GM18502 (cell line): ENCODE data around the gene TRIM32.

Experiments used
- ATAC-seq: cut with Tn5 transposase; IDR thresholded peaks from one replicate; pipeline ENCODE4 v1.9.1; 2021; ENCODE audit warnings: mild to moderate bottlenecking; ENCODE audit not compliant: unreplicated experiment, poor library complexity

TRIM32 gene, protein sequence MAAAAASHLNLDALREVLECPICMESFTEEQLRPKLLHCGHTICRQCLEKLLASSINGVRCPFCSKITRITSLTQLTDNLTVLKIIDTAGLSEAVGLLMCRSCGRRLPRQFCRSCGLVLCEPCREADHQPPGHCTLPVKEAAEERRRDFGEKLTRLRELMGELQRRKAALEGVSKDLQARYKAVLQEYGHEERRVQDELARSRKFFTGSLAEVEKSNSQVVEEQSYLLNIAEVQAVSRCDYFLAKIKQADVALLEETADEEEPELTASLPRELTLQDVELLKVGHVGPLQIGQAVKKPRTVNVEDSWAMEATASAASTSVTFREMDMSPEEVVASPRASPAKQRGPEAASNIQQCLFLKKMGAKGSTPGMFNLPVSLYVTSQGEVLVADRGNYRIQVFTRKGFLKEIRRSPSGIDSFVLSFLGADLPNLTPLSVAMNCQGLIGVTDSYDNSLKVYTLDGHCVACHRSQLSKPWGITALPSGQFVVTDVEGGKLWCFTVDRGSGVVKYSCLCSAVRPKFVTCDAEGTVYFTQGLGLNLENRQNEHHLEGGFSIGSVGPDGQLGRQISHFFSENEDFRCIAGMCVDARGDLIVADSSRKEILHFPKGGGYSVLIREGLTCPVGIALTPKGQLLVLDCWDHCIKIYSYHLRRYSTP

DNA sequence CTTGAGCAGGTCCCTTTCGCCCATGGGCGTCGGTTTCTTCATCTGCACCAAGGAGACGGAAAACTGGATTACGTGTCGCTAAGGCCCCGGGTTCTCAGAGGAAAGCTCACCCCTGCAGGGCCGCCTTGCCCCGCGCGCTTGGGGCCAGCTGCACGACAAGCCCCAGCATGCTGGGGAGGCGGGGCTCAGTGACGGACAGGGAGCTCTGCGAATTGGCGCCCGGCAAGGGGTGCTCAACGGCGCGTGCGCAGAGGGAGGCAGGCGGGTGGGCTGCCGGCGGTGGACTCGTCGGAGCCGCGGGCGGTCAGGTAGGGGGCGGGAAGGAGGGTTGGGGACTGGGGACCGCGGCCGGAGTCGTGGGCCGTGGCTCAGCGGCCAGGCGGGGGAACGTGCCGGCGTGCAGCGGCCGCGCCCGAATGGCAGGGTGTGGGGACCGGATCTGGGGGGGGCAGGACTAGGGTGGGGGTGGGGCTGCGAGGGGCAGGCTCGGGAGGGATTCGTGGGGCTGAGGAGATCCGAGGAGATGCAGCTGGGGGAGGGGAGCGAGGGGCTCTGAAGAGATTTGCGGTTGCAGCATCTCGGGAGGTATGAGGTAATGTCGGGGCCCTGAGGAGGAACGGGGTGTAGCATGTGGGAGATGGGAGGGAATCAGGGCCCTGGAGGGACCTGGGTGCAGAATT is at the start of gene TRIM32:
TRIM32 (plus strand) TSS at position 232 of the 680 bp plus-strand sequence. CDS start 10,438 bp downstream, outside the sequence.
- ATAC-seq, result peak; percentile 99

DNA sequence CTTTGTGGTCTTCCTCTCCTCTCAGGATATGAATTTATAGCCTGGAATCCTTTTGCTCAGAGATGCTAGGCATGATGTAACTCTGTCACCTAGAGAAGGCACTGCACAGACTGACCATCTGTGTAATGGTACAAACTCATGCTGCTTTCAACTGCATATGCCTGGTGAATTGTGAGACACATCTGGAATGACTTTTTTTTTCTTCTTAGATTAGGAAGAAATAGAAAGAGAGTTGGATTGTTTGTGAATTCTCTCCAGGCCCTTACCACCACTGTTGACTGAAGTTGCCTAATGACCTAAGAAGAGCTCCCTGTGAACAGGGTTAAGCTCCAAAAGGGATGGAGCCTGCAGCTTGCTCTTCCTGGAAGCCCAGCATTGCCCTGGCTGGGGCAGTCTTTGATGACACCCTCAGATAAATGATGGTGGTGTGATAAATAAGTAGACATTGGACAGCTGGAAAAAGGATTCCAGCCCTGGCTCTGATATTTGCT is 47.8 kb upstream of the TRIM32 start:
- ATAC-seq, result no peak

DNA sequence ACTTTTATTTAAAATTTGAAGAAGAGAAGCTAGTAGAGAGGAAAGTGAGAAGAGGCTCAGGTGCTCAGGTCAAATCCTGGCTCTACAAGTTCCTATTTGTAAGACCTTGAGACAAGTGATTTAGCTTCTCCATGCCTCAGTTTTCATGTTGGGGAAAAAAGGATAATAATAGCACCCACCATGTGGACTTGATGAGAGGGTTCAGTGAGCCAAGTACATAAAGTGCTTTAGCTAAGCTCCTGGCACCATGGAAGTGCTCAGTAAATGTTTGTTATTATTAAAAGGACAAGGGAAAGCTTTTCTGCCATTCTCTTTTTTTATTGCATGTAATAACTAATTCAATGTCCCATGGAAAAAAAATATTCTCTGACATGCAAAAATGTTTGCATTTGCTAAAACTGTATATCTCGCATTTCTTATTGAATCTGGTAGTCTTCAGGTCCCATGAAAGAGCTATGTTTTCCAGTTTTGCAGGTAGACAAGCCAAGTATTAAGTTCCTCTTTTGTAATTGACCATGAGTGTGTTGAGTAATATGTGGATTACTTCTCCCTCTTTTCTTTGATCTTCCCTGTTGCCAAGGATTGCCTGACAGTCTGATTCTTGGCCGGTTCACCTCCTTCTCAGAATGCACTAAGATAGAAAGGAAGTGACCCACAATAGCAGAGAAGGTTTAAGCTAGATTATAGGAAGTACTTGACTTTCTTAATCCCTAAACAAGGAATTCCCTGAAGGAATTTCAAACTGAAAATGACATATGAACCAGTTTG is 45.6 kb upstream of the TRIM32 start:
- ATAC-seq, result no peak

DNA sequence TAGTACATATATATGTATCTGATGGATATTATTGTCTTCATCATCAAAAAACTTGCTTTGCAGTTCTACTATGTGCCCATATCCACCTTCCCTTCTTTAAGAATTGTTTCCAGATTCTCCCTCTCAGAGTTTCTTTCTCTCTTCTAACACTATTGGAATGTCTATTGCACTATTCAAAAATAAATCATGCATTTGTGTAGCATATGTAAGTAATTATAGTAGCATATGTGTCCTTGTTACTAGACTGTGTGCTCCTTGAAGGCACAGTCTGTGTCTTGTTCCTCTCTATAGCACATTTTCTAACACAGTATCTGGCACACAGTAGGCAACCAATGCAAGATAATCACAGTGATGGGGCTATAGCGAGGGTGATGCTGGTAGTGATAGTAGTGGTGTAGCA is 43.4 kb upstream of the TRIM32 start:
- no peak for ATAC-seq

DNA sequence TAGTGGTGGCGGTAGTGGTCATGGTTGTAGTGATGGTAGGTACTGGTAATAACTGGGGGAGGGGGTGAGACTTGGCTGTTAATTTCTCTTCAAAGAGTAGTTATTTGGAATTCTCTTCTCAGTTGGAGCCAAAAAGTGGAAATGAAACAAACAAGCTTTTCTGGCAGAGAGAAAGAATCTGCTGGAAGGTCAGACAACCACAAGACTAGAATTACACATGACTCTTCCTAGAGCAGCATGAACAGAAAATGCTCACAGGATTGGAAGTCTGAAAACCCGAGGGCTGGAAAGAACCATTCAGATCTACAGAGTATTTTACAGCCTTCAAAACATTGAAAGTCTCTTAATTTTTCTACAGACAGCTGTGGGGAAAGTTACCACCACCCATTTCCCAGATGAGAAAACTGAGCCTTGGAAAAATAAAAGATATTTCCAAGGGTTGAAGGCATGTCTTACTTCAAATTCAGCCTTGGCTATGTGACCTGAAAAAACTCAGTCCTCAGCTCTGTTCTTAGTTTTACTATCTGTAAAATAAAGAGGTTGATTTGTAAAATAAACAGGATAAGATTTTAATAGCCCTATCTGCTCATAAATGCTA is 42.9 kb upstream of the TRIM32 start:
- ATAC-seq, result no peak

DNA sequence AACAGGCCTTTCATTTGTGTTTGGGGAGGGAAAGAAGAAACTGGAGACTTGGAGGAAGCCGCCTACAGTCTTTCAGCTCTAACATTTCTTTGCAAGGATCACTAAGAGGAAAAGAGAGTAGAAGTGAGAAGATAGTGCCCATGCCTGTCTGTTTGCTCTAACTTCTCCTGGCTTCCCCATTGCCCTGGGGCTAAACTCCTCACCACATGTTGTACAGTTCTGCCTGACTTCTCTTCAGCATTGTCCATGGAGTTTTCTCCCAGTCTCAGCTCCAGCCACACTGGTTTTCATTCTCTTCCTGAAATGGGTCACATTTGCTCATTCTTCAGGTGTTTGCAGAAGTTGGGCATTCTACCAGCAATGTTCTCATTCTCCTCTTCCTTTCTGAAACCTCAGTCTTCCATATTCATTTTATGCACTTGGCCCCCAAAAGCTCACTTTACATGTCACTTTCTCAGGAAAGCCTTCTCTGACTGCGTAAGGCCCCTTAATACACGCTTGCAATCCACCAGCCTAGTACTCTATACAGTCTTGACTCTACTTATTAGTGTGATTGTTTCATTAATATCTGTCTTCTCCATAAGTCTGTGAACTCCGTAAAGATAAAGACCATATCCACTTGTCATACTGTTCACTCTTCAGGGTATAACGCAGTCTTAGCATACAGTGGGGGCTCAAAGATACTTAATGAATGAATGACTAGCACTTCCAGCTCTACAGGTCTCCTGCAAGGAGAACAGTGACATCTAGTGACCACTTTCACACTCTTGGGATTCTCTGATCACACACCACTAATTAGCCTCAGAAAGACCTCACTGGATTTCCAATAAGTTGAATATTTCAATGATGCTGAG is 40.2 kb upstream of the TRIM32 start:
- peak; percentile 69 for ATAC-seq

DNA sequence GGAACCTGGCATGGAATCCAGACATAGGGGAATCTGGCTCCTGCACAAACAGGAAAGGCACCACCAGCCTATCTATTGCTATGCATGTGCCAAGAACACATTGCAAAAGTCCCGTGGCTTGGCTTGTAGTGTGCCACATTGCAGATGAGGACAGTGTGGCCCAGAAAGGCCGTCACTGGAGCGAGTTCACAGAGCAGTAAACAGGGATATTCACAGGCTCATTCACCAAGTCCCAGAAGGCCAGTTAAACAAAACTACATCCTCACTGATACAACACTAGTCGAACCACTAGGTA is 39.6 kb upstream of the TRIM32 start:
- ATAC-seq, result peak; percentile 24

DNA sequence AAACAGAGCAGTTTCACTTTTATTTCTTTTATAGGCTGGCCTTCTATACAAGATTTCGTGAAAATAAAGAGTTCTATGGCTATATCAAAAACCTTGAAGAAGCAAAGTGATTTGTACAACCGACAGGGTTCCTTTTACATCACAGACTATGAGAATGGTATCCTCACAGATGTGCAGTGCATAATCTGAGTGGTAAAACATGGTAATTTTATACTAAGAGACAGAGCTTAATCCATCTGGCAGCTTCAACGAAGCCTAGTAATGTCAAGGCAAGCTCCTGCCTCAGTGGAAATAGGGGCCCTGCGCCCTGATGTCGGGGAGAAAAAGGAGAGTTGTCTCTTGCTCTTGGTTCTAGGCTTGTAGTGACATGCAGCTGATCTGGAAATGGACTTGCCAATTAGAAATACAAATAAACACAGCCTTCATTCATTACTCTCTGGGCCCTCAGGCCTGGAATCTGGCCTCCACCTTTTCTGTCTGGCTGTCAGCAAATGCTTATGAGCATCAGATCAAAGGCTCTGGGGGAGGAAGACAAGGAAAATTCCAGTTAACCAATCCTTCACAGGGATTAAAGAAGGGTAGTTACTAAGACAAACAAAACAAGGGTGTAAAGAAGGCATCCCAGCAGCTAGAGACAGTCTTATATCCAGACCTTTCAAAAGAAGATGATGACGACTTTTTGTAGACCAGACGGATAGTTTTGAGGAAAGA is 33.6 kb upstream of the TRIM32 start:
- ATAC-seq, result no peak

DNA sequence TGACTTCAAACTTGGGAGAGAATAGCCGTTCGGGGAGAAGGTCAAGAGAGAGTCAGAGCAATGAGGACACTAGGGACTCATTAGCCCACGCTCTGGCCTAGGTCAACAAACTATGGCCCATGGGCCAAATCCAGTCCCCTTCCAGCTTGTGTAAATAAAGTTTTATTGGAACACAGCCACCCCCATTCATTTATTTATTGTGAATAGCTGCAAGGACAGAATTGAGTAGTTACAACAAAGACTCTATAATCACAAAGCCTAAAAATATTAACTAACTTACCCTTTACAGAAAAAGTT is 33.1 kb upstream of the TRIM32 start:
- no peak for ATAC-seq

DNA sequence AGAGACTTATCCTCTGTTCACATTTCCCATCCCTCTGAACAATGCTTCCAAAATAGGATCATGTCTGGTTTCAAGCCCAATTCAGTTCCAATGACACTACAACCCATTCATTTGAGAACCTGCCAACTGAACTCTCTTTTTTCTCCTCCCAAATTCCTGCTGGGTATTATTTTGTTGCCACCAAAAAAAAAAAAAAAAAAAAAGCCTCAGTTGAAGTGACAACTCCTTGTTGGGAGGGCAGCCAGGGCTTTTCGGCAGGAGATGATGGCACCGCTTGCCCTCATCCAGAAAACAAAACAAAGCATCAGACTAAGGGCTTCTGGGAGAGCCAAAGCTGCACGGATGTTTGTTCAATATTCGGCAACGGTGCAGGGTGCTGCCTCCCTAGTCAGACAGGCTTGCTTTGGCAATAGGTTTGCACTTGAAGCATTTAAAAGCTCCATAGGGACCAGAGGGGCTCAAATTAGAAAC is 30.6 kb upstream of the TRIM32 start:
- ATAC-seq, result no peak

DNA sequence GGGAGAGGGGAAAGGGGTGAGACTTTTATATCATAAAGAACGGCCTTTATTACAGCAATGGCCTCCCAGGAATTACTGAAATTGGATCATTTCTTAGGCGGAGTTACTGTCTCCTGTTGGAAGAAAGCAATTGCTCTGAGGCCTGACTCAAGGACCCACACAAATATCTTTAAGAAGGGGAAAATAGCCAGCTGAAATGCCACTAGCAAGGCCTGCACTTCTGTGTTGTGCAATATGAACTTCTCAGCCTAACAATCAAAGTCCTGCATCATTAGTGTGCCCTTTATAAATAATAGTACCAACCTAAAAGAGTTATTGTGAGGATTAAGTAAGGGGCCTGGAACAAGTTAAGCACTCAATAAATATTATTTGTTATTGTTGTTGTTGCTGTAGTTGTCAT is 30.1 kb upstream of the TRIM32 start:
- ATAC-seq, result no peak

DNA sequence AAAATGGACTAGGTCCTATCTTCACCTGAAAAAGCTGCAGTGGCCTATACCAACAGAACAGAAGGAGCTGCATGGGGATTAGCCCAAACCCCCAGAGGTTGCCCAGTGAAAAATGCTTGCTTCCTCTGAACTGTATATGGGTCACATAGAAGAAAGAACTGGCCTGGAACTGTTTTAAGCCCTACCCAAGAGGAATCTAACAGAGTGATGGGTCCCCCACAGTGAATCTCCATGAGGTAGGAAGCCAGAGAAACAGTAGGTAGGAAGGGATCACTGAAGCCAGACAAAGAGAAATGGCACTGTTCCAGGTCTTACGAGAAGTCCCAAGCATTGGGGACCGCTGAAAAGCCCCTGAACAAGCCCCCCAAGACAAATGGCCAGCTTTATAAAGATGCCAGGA is 28.8 kb upstream of the TRIM32 start:
- no peak for ATAC-seq

DNA sequence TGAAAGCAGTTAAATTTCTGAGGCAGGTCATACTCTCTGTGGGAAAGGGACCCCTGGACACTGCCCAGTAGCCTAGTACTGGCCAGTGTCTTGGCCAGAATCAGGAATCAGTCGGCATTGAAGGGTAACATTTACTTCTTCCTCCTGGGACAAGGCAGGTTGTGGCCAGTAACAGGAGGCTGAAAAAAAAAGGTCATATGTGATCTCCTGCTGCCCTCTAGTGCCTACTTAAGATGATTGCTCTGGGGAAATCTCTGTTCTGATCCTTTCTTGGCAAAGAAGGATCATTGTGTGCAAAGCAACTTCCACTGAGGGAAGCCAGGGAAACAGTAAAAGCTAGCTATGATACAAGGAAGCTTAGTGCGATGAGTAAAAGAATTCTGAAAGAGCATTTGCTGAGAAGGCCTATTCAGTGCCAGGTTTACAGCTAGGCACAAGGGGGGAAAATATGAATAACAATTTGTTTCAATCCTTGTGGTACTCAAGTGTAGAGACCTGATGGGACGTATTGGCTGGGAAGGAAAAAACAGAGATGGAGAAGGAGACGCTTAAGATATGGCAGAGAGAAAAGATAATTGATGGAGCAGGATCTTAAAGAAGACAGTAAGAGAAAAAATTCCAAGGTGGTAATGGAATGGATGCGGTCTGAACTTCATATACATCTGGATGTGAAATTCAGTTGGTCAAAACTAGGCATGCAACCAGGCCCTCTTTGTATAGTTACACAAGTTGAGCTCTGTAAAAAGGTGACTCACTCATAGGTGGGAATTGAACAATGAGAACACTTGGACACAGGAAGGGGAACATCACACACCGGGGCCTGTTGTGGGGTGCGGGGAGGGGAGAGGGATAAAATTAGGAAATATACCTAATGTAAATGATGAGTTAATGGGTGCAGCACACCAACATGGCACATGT is 25.8 kb upstream of the TRIM32 start:
- ATAC-seq, result peak; percentile 92

DNA sequence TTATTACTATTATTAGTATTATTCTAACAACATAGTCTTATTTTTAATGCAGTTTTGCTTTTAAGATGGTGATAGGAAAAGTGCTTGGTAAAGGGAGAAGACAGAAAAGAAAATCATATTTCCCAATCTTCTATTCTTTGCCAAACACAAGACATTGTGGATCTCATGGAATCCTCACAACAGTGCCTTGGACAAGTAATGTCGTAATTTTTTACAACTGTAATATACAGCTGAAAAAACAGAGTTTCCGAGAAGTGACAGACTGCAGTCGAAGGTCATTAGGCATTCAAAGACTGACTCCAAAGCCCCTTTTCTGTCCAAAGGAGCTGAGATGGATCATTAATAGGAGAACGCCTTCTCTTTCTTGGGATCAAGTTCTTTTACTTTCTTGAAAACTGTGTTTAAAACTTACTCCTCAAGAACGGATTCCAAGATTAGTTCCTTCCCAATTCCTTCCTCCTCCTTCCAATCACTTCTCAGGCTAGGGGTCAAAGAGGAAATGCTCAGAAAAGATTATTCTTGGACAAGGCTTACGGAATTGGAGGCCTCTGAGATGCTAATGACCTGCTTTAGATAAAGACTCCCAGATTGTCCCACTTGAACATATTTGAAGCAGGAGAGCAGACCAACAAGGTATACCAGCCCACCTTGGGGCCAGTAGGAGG is 24.3 kb upstream of the TRIM32 start:
- no peak for ATAC-seq

DNA sequence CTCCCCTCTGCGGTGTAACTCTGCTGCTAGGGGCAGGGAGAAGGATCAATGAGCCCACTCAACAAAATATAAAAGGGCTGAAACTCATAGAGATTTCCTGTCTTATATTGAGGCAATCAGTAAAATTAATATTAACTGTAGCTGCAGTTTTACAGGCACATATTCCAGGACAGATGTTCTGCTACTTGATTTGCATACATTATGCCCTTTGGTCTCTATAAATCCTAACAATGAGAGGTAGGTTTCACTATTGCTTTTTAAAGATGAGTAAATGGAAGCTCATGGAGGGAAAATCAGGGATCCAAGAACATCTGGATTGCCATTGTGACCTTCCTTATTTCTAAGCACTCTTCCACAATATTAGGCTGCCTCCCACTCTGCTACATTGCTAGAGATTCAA is 23.5 kb upstream of the TRIM32 start:
- ATAC-seq, result no peak

DNA sequence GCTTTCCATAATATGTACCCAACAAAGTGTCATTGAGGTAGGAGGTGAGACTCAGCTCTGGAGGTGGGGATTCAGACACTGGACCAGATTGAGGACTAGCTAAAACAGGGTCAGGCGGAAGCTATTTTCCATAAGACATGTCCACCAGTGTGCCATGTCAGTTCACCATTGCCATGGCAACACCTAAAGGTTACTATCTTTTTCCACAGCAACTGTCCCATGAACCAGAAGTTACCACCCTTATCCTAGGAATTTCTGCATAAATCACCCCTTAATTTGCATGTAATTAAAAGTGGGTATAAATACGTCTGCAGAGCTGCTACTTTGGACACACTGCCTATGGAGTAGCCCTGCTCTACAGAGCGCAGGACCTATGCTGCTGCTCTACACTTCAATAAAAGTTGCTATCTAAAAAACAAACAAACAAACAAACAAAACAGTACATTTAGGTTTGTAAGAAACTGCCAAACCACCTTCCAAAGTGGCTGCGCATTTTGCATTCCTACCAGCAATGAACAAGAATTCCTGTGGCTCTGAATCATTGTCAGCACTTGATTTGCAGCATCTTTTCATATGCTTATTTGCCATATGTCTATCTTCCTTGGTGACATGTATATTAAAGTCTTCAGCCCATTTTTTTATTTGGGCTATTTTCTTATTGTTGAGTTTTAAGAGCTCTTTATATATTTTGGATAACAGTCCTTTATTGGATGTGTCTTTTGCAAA is 18.0 kb upstream of the TRIM32 start:
- no peak for ATAC-seq

DNA sequence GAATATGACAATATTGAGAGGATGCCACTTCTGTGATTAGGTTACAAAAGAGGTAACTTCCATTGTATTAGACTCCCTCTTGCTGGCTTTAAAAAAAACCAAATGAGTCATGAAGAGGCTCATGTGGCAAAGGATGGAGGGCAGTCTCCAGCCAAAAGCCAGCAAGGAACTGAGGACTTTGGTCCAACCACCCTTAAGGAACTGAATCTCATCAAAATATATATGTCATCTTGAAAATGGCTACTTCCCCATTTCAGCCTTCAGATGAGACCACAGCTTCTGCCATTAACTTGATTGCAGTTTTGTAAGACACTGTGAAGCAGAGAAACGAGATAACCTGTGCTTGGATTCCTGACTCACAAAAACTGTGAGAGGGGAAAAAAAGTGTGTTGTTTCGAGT is 15.5 kb upstream of the TRIM32 start:
- ATAC-seq, result no peak
